AG04449 (cell line): ENCODE results near the gene B4GALT1.

Experiments
- CTCF ChIA-PET: fragments of 350-600 bp; formaldehyde crosslinking; extraction: SDS; loops from one replicate; lab custom pipeline; 2021; ENCODE audit warnings: antibody characterized with exemption; lab: Yijun Ruan, JAX
- POLR2A ChIA-PET: fragments of 400-600, 350-600 bp; formaldehyde crosslinking; extraction: SDS; loops from one replicate; lab custom pipeline; 2020; ENCODE audit warnings: antibody characterized with exemption, inconsistent platforms; lab: Yijun Ruan, JAX
- DNase-seq: peaks from one replicate; pipeline ENCODE4 v3.0.0-alpha.2; 2010; ENCODE audit warnings: low read depth, low spot score
- H3K4me3 ChIP-seq: 2 replicates; pipeline ENCODE4 v1.5.1; 2011; ENCODE audit warnings: low read depth, mild to moderate bottlenecking, control low read depth, low read length
- TF ChIP-seq, protein P1 (sequence below): IDR thresholded peaks from one replicate; pipeline ENCODE4 v1.5.1; 2011; ENCODE audit warnings: mild to moderate bottlenecking, moderate library complexity, low read length, control low read depth, inconsistent platforms; ENCODE audit not compliant: insufficient read depth; ENCODE audit errors: missing control alignments

B4GALT1 gene

DNA sequence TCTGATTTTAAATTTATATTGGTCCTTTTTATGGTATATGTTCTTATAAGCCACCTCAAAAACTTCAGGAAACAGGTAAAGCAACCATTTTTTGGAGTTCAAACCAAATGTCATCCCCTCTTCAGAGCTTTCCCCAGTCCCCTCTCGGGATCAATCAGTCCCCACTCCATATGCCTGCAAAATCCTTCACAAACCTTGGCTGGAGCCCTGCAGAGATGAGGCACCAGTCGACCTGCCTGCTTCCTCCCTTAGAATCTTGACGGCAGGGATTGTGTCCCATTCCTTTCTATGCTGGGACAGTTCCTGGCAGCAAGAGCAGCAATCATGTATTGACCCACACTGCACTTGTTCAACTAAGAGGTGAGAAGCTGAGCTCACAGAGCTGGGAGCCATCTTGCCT is 22.6 kb downstream of the B4GALT1 start:
- POLR2A ChIA-PET = no interaction called here
- CTCF ChIA-PET = interaction anchor here (1.3 kb wide), 1 partner anchor 17 kb away, joined by 4 read pairs; no protein-coding TSS in a partner anchor
- TF ChIP-seq, protein P1, sequence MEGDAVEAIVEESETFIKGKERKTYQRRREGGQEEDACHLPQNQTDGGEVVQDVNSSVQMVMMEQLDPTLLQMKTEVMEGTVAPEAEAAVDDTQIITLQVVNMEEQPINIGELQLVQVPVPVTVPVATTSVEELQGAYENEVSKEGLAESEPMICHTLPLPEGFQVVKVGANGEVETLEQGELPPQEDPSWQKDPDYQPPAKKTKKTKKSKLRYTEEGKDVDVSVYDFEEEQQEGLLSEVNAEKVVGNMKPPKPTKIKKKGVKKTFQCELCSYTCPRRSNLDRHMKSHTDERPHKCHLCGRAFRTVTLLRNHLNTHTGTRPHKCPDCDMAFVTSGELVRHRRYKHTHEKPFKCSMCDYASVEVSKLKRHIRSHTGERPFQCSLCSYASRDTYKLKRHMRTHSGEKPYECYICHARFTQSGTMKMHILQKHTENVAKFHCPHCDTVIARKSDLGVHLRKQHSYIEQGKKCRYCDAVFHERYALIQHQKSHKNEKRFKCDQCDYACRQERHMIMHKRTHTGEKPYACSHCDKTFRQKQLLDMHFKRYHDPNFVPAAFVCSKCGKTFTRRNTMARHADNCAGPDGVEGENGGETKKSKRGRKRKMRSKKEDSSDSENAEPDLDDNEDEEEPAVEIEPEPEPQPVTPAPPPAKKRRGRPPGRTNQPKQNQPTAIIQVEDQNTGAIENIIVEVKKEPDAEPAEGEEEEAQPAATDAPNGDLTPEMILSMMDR = no peak
- no peak overlapping the region for H3K4me3 ChIP-seq
- no peak for DNase-seq

DNA sequence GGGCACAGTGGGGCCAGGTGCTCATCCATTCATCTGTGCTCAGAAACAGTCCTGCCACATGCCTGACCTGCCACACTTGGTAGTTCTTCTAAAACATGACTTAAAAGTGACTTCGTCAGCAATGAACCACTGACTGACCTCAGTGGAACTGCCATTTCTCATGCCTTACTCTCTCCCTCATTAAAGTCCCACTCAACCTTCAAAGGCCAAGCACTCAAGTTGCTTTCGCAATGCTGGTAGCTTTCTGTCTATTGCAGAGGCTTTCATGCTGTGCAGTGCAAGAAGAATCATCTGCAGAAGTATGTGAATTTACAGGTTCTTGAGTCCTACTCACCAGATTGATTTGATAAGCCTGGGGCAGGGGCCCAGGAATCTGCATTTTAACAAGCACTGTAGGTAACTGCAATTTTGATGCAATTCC is 23.9 kb downstream of the B4GALT1 start:
- CTCF ChIA-PET = no interaction called here
- TF ChIP-seq, protein P1 = no peak
- POLR2A ChIA-PET = interaction anchor here (1.0 to 1.3 kb wide), 2 partner anchors 8 to 18 kb away, joined by 3 read pairs; no protein-coding TSS in a partner anchor
- DNase-seq = no peak
- no peak overlapping the region for H3K4me3 ChIP-seq

DNA sequence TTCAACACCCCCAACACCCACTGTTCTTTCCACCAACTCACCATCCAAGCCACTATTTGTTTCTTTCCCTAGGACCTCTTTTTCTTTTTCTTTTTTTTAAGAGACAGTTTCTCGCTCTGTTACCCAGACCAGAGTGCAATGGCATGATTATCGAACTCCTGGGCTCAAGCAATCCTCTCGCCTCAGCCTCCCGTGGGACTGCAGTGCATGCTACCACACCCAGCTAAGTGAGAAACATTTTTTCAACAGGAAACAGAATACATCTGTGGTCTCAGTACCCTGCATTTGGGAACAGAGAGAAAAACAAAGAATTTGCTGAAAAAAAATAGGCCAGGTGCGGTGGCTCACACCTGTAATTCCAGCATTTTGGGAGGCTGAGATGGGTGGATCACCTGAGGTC is 24.6 kb downstream of the B4GALT1 start:
- TF ChIP-seq, protein P1 = no peak
- no peak for DNase-seq
- no peak overlapping the region for H3K4me3 ChIP-seq
- POLR2A ChIA-PET = interaction anchor here (1.3 kb wide), 1 partner anchor 9 kb away, joined by 3 read pairs; no protein-coding TSS in a partner anchor
- CTCF ChIA-PET = no interaction called here

DNA sequence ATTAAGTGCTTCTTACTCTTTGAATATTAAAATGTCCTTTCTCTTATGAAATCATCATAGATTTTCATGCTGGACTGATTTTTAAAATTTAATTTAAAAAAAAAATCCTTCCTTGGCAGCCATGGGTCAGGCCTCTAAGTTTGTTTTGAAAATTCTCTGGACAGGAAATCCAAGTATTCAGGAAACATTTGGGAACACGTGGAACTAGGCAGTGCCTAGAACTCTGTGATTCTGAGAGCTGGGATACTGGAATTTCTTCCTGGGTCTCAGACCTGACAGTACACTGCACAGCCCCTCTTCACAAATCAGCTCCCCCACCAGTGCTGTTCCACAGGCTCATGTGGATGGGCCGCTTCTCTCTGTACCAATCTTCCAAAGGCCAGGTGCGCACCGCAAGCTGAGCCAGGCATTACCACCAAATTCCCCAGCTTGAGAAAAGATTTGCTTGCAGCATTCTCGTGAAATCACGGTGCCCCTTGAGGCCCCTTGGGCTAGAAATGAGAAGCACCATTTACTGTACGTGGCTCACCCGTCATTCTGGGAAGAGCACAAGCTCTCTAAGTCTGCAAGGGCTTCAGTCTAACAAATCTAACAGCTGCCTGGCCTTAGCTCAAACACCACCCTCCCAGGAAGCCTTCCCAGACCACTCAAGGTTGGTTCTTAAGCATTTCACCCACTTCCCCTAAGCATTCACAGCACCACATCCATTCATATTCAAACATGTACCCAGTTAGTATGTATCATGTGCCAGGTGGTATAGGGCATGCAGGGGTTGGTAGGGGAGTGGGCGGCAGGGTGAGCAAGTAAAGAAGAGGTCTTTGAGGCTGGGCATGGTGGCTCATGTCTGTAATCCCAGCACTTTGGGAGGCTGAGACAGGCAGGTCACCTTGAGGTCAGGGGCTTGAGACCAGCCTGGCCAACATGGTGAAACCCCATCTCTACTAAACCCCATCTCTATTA is 26.5 kb downstream of the B4GALT1 start:
- TF ChIP-seq, protein P1 = no peak
- no peak for DNase-seq
- ChIA-PET POLR2A (interaction anchor here (0.7 to 1.8 kb wide), 5 partner anchors 10 to 116 kb away, joined by 3 to 4 read pairs (median 3); partner anchors contain the start of genes DNAJA1 and SMU1), CTCF (interaction anchor here (0.6 to 1.9 kb wide), 8 partner anchors 9 to 171 kb away, joined by 3 to 6 read pairs (median 4); no protein-coding TSS in a partner anchor)
- H3K4me3 ChIP-seq = no peak overlapping the region

DNA sequence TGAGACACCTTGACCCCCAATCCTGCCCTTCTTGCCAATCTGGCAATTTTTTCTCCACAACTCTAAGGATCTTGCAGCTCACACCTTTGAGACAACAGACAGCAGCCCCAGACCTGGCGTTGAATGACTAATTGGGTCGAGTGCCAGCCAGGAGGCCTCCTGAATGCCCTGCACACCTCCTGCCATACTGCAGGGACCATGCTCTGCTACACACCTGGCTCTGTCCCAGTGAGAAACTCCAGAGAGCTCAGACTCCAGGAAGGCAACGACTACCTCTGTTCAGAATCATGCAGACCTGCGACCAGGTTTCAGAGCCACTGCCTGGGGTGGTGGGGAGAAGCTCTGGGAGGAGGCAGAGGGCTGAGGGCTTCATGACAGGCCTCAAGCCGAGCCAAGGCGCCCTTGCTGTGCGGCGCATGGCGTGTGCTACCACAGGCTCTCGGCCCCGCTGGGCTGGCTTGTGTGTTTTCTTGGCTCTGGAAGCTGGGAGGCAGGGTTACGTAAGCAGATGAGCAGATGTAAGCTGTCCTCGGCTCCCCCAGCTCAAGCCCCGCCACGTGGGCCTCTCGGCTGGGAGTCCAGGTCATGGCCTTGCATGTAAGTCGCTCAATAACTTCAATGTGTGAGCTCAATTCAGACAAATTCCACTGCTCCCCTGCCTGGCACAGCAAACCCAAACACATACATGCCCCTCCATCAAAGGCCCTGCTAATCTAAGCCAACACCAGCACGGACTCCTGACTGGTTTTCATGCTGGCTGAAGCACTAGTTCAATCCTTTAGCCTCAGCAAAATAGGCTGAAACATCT is 27.5 kb downstream of the B4GALT1 start:
- CTCF ChIA-PET = interaction anchor here (1.0 to 1.9 kb wide), 3 partner anchors 10 to 86 kb away, joined by 5 to 6 read pairs (median 5); no protein-coding TSS in a partner anchor
- no peak overlapping the region for H3K4me3 ChIP-seq
- POLR2A ChIA-PET = interaction anchor here (0.6 to 1.8 kb wide), 4 partner anchors 11 to 115 kb away, joined by 3 to 4 read pairs (median 4); partner anchors contain the start of genes B4GALT1 and DNAJA1
- TF ChIP-seq, protein P1 = no peak
- no peak for DNase-seq
